ENCODE data around the gene KRTAP19-7. TPM values are rescaled to one million over a fixed set of nuclear protein-coding genes. Genes with fewer than 3 reads are reported as not detected.

Gene KRTAP19-7
- total RNA-seq, 1 experiment from 2014 or later: not detected

DNA sequence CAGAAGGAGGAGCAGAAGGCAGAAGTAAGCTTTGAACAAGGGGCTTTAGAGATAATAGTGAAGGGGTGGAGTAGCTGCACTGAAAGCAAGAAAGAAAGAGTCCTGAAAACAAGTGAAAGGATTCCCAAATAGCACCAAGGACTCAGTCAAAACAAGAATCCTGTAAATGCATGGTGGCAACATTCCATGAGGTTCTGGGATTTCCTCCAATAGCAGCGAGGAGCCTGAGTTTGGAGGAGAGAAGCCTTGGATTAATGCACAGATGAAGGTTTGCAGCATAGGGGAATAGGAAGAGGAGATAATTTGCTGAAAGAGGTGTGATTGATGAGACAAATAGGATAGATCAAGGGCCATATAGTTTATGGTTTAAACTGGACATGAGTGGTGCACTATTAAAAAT, 18.2 kb upstream of the KRTAP19-7 start:
- no peaks in the 10 kb centered on the region for H4K20me1 ChIP-seq (ENCODE audit: insufficient read depth)
- no peak overlapping the region for H3K27ac ChIP-seq (ENCODE audit: low read depth, low read length)
- CTCF ChIA-PET: no interaction called here
- no peaks in the 10 kb centered on the region for H3K4me1 ChIP-seq (ENCODE audit: control insufficient read depth in 1 of 2, insufficient read depth in 2 of 2, low read length in 2 of 2)
- no peak overlapping the region for H2AFZ ChIP-seq (ENCODE audit: low read depth, low read length, poor library complexity, severe bottlenecking)
- POLR2A ChIA-PET: no interaction called here
- no peak overlapping the region for H3K9ac ChIP-seq (ENCODE audit: low read length)
- H3K4me2 ChIP-seq (ENCODE audit: low read length): no peak overlapping the region
- no peaks in the 10 kb centered on the region for H3K79me2 ChIP-seq (ENCODE audit: insufficient read depth, low read length)
- H3K27me3 ChIP-seq (ENCODE audit: insufficient read depth, low read length): no peaks in the 10 kb centered on the region
- intact Hi-C loops (cut with micrococcal nuclease): no loop called here
- TF ChIP-seq TCF7L2 (IDR thresholded peaks at IDR 0.05; ENCODE audit: borderline replicate concordance, extremely low read depth, insufficient read depth, insufficient read length) (no peak), EGR1 (IDR thresholded peaks at IDR 0.05; ENCODE audit: low read depth) (no peak), JUND (IDR thresholded peaks at IDR 0.05) (no peak)
- ATAC-seq (no peak), DNase-seq (ENCODE audit: low read depth, low spot score) (no peak)
- RAD21 ChIA-PET (ENCODE audit: low non-redundant PET in 1 of 2, low total read pairs in 2 of 2, uncharacterized antibody in 2 of 2, unreplicated experiment in 2 of 2): no interaction called here
- H3K9me3 ChIP-seq (ENCODE audit: control insufficient read depth in 1 of 2, insufficient read depth in 1 of 2, low read depth in 1 of 2, low read length in 2 of 2): peaks cover 25% of the 10 kb centered on the region in 2 experiments; a peak in 3 of 4 replicates
- BruUV-seq (replicated peaks): no TSS peak
- H3K9me2 ChIP-seq (ENCODE audit: insufficient read depth): no peaks in the 10 kb centered on the region
- H3K36me3 ChIP-seq (ENCODE audit: control insufficient read depth in 1 of 2, insufficient read depth in 2 of 2, low read length in 2 of 2): no peaks in the 10 kb centered on the region
- H3K4me3 ChIP-seq (replicated peaks in 1 of 2; ENCODE audit: low read depth in 1 of 2, low read length in 2 of 2): no peak overlapping the region

- Histone ChIP-seq H3K9me2 (ENCODE audit: insufficient read depth) (no peaks in the 10 kb centered on the region), H3K4me2 (ENCODE audit: low read length) (no peak overlapping the region), H3K27ac (ENCODE audit: low read depth, low read length) (no peak overlapping the region), H3K36me3 (ENCODE audit: control insufficient read depth in 1 of 2, insufficient read depth in 2 of 2, low read length in 2 of 2) (no peaks in the 10 kb centered on the region), H3K4me1 (ENCODE audit: control insufficient read depth in 1 of 2, insufficient read depth in 2 of 2, low read length in 2 of 2) (no peaks in the 10 kb centered on the region), H2AFZ (ENCODE audit: low read depth, low read length, poor library complexity, severe bottlenecking) (no peak overlapping the region), H3K9me3 (ENCODE audit: control insufficient read depth in 1 of 2, insufficient read depth in 1 of 2, low read depth in 1 of 2, low read length in 2 of 2) (peaks cover 22 to 29% of the 10 kb centered on the region in 2 experiments; a peak in 3 of 4 replicates), H3K79me2 (ENCODE audit: insufficient read depth, low read length) (no peaks in the 10 kb centered on the region), H3K27me3 (ENCODE audit: insufficient read depth, low read length) (no peaks in the 10 kb centered on the region), H4K20me1 (ENCODE audit: insufficient read depth) (no peaks in the 10 kb centered on the region), H3K9ac (ENCODE audit: low read length) (no peak overlapping the region), H3K4me3 (replicated peaks in 1 of 2; ENCODE audit: low read depth in 1 of 2, low read length in 2 of 2) (no peak overlapping the region)
- ChIA-PET RAD21 (ENCODE audit: low non-redundant PET in 1 of 2, low total read pairs in 2 of 2, uncharacterized antibody in 2 of 2, unreplicated experiment in 2 of 2) (no interaction called here), CTCF (no interaction called here), POLR2A (no interaction called here)
- intact Hi-C loops (cut with micrococcal nuclease): no loop called here
- TF ChIP-seq CEBPB (IDR thresholded peaks at IDR 0.05; ENCODE audit: low read depth): no peak
- TF ChIP-seq POLR2AphosphoS5 (IDR thresholded peaks at IDR 0.05; ENCODE audit: low read depth, low read length): no peak
- TF ChIP-seq, protein P1, sequence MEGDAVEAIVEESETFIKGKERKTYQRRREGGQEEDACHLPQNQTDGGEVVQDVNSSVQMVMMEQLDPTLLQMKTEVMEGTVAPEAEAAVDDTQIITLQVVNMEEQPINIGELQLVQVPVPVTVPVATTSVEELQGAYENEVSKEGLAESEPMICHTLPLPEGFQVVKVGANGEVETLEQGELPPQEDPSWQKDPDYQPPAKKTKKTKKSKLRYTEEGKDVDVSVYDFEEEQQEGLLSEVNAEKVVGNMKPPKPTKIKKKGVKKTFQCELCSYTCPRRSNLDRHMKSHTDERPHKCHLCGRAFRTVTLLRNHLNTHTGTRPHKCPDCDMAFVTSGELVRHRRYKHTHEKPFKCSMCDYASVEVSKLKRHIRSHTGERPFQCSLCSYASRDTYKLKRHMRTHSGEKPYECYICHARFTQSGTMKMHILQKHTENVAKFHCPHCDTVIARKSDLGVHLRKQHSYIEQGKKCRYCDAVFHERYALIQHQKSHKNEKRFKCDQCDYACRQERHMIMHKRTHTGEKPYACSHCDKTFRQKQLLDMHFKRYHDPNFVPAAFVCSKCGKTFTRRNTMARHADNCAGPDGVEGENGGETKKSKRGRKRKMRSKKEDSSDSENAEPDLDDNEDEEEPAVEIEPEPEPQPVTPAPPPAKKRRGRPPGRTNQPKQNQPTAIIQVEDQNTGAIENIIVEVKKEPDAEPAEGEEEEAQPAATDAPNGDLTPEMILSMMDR (IDR thresholded peaks at IDR 0.05 in 2 of 3, conservative IDR thresholded peaks at IDR 0.05 in 1 of 3; ENCODE audit: borderline replicate concordance in 1 of 3, insufficient read depth in 1 of 3, low read depth in 2 of 3, low read length in 2 of 3): no peak
- TF ChIP-seq ELF1 (IDR thresholded peaks at IDR 0.05; ENCODE audit: borderline replicate concordance, low read depth): no peak
- DNase-seq (ENCODE audit: low read depth, low spot score) (no peak), ATAC-seq (no peak)
- BruUV-seq (replicated peaks): no TSS peak
Observed at GRCh38 chr21:30577766-30578165, 16.7 kb upstream of the KRTAP19-7 start.

All from HCT116 (cell line).